ENCODE measurements around the gene CTTN. TPM values are rescaled to one million over a fixed set of nuclear protein-coding genes. Genes with fewer than 3 reads are reported as not detected.

The CTTN gene
- total RNA-seq, 1 donor from 2014 or later = 296 TPM

DNA sequence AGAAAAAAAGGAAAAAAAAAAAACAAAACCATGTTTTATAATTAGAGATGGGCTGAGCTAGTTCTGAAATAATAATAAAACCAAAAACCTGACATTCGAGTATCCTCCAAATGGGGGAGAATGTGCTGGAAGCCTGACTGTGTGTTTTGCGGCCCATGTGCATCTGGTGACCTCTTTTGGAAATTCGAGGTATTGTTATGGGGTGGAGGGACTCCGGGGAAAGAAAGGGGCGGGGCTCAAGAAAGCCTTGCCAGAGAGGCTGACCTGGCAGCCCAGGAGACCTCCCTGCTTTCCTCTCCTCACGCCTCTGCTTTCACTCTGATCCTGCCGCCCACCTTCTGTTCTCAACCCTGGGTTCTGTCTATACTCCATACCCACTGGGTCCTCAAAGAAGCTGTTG lies 72.9 kb downstream of the CTTN start:
- peaks cover 8% of the 10 kb centered on the region for H3K27me3 Mint-ChIP-seq (ENCODE audit: unreplicated experiment)
- H3K4me1 Mint-ChIP-seq (ENCODE audit: low read depth, unreplicated experiment) = peaks cover 35% of the 10 kb centered on the region
- peaks cover 3% of the 10 kb centered on the region for H3K9me3 Mint-ChIP-seq (ENCODE audit: unreplicated experiment)
- peak; percentile 56 for DNase-seq
- peaks cover 6% of the 10 kb centered on the region for H3K36me3 Mint-ChIP-seq (ENCODE audit: unreplicated experiment)
- H3K27ac Mint-ChIP-seq (ENCODE audit: unreplicated experiment) = no peak overlapping the region
- TF ChIP-seq, protein P1, sequence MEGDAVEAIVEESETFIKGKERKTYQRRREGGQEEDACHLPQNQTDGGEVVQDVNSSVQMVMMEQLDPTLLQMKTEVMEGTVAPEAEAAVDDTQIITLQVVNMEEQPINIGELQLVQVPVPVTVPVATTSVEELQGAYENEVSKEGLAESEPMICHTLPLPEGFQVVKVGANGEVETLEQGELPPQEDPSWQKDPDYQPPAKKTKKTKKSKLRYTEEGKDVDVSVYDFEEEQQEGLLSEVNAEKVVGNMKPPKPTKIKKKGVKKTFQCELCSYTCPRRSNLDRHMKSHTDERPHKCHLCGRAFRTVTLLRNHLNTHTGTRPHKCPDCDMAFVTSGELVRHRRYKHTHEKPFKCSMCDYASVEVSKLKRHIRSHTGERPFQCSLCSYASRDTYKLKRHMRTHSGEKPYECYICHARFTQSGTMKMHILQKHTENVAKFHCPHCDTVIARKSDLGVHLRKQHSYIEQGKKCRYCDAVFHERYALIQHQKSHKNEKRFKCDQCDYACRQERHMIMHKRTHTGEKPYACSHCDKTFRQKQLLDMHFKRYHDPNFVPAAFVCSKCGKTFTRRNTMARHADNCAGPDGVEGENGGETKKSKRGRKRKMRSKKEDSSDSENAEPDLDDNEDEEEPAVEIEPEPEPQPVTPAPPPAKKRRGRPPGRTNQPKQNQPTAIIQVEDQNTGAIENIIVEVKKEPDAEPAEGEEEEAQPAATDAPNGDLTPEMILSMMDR (IDR thresholded peaks at IDR 0.05; ENCODE audit: partially characterized antibody, unreplicated experiment) = peak; percentile 34
- H3K4me3 Mint-ChIP-seq (ENCODE audit: unreplicated experiment) = no peak overlapping the region

GRCh38 chr11:70472240-70472639 lies 73.9 kb downstream of the CTTN start:
- Mint-ChIP-seq H3K27ac (ENCODE audit: unreplicated experiment) (no peak overlapping the region), H3K9me3 (ENCODE audit: unreplicated experiment) (peaks cover 1% of the 10 kb centered on the region), H3K4me3 (ENCODE audit: unreplicated experiment) (no peak overlapping the region), H3K36me3 (ENCODE audit: unreplicated experiment) (peaks cover 6% of the 10 kb centered on the region), H3K4me1 (ENCODE audit: low read depth, unreplicated experiment) (peaks cover 39% of the 10 kb centered on the region), H3K27me3 (ENCODE audit: unreplicated experiment) (peaks cover 9% of the 10 kb centered on the region)
- TF ChIP-seq, protein P1 (IDR thresholded peaks at IDR 0.05; ENCODE audit: partially characterized antibody, unreplicated experiment) = no peak
- DNase-seq = no peak

DNA sequence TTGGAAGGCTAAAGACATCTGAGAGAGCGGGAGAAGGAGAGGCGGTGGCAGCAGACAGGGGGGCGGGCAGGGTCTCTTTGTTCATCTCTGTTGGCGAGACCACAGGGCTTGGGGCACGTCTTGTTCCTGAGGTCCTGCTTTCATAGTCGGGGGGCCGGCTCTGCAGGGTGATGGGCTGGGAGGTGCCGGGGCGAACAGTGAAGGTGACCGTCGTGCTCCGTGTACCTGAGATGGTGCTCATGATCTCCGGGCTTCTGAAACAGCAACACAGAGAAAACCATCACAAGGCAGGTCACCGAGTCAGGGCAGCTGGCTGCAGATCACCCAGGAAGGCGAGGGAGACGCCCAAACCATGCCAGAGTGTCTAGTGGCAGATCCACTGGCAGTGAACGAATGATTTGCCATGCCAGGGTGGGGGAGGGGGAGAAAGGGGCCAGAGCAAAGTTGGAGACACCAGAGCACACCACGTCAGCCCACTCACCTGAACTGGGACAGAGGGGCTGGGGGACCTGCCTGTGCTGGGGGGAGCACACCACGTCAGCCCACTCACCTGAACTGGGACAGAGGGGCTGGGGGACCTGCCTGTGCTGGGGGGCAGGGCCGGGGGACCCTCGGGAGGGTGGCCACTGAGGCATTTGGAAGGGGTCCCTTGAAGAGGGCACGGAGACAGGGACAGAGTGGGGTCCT lies 75.0 kb downstream of the CTTN start:
- H3K27ac Mint-ChIP-seq (ENCODE audit: unreplicated experiment) = no peak overlapping the region
- no peak overlapping the region for H3K4me3 Mint-ChIP-seq (ENCODE audit: unreplicated experiment)
- DNase-seq = peak; percentile 3
- H3K27me3 Mint-ChIP-seq (ENCODE audit: unreplicated experiment) = peaks cover 8% of the 10 kb centered on the region
- peaks cover 1% of the 10 kb centered on the region for H3K9me3 Mint-ChIP-seq (ENCODE audit: unreplicated experiment)
- H3K36me3 Mint-ChIP-seq (ENCODE audit: unreplicated experiment) = peaks cover 6% of the 10 kb centered on the region
- TF ChIP-seq, protein P1 (IDR thresholded peaks at IDR 0.05; ENCODE audit: partially characterized antibody, unreplicated experiment) = no peak
- peaks cover 41% of the 10 kb centered on the region for H3K4me1 Mint-ChIP-seq (ENCODE audit: low read depth, unreplicated experiment)

GRCh38 chr11:70473873-70474690 lies 75.8 kb downstream of the CTTN start:
- Mint-ChIP-seq H3K9me3 (ENCODE audit: unreplicated experiment) (peaks cover 3% of the 10 kb centered on the region), H3K4me3 (ENCODE audit: unreplicated experiment) (no peak overlapping the region), H3K4me1 (ENCODE audit: low read depth, unreplicated experiment) (peaks cover 41% of the 10 kb centered on the region), H3K27ac (ENCODE audit: unreplicated experiment) (no peak overlapping the region), H3K27me3 (ENCODE audit: unreplicated experiment) (peaks cover 8% of the 10 kb centered on the region), H3K36me3 (ENCODE audit: unreplicated experiment) (peaks cover 6% of the 10 kb centered on the region)
- DNase-seq = peak; percentile 12
- TF ChIP-seq, protein P1 (IDR thresholded peaks at IDR 0.05; ENCODE audit: partially characterized antibody, unreplicated experiment) = no peak

- Mint-ChIP-seq H3K4me3 (ENCODE audit: unreplicated experiment) (no peak overlapping the region), H3K4me1 (ENCODE audit: low read depth, unreplicated experiment) (peaks cover 40% of the 10 kb centered on the region), H3K36me3 (ENCODE audit: unreplicated experiment) (peaks cover 6% of the 10 kb centered on the region), H3K27ac (ENCODE audit: unreplicated experiment) (peak overlapping the region; percentile 12), H3K27me3 (ENCODE audit: unreplicated experiment) (peaks cover 8% of the 10 kb centered on the region), H3K9me3 (ENCODE audit: unreplicated experiment) (peaks cover 3% of the 10 kb centered on the region)
- TF ChIP-seq, protein P1 (IDR thresholded peaks at IDR 0.05; ENCODE audit: partially characterized antibody, unreplicated experiment) = no peak
- DNase-seq = no peak
Observed at GRCh38 chr11:70474710-70475109, 76.4 kb downstream of the CTTN start.

Data from glutamatergic neuron (in vitro differentiated cells).